RWPE2 (cell line): ENCODE results near the gene MDFIC.

ENCODE experiments used
- ATAC-seq: fragments of 200-7000 bp; cut with Tn5 transposase; 3 replicates; pipeline ENCODE4 v1.9.1; 2021; ENCODE audit warnings: low read depth
- DNase-seq: peaks from one replicate; pipeline ENCODE4 v3.0.0-alpha.2; 2020; ENCODE audit warnings: low spot score
- H3K27ac ChIP-seq: fragments of 450-650 bp; 2 replicates; pipeline ENCODE4 v1.5.1; 2017; ENCODE audit warnings: mild to moderate bottlenecking; ENCODE audit not compliant: poor library complexity, severe bottlenecking
- H3K27me3 ChIP-seq: fragments of 250-450 bp; sonication (Bioruptor Pico); 2 replicates; pipeline ENCODE4 v1.5.1; 2021; ENCODE audit warnings: mild to moderate bottlenecking, moderate library complexity; ENCODE audit not compliant: insufficient read depth, poor library complexity, severe bottlenecking
- H3K36me3 ChIP-seq: fragments of 250-450 bp; sonication (Bioruptor Pico); 2 replicates; pipeline ENCODE4 v1.5.1; 2020; ENCODE audit warnings: low read depth, mild to moderate bottlenecking, moderate library complexity
- H3K4me1 ChIP-seq: fragments of 250-450 bp; sonication (Bioruptor Pico); 2 replicates; pipeline ENCODE4 v1.5.1; 2021; ENCODE audit warnings: mild to moderate bottlenecking, moderate library complexity; ENCODE audit not compliant: insufficient read depth, poor library complexity, severe bottlenecking
- H3K4me3 ChIP-seq: fragments of 250-450 bp; sonication (Bioruptor Pico); 2 replicates; pipeline ENCODE4 v1.5.1; 2021; ENCODE audit warnings: mild to moderate bottlenecking, moderate library complexity; ENCODE audit not compliant: severe bottlenecking
- H3K9me3 ChIP-seq: fragments of 250-450 bp; sonication (Bioruptor Pico); 2 replicates; pipeline ENCODE4 v1.5.1; 2021; ENCODE audit warnings: mild to moderate bottlenecking, moderate library complexity; ENCODE audit not compliant: severe bottlenecking
- TF ChIP-seq, protein P1 (sequence below): fragments of 450-650 bp; IDR thresholded peaks from one replicate; pipeline ENCODE4 v1.5.1; 2017; ENCODE audit warnings: mild to moderate bottlenecking, moderate library complexity; ENCODE audit not compliant: poor library complexity, severe bottlenecking

The MDFIC gene

DNA sequence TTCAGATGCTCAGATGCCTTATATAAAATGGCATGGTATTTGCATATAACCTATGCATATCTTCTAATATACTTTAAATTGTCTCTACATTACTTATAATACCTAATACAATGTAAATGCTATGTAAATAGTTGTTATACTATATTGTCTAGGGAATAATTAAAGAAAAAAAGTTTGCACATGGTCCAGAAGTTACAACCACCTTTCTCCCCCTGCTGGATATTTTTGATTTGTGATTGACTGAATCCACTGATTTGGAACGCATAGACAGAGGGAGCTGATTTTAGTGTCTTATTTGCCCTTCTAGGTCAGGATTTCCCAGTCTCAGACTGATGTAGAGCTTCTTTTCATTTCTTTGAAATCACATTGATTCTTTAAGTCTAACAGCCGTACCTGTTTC lies 31.8 kb downstream of the MDFIC start:
- no peak overlapping the region for H3K4me3 ChIP-seq
- H3K9me3 ChIP-seq = no peaks in the 10 kb centered on the region
- ATAC-seq (no peak), DNase-seq (no peak)
- TF ChIP-seq, protein P1, sequence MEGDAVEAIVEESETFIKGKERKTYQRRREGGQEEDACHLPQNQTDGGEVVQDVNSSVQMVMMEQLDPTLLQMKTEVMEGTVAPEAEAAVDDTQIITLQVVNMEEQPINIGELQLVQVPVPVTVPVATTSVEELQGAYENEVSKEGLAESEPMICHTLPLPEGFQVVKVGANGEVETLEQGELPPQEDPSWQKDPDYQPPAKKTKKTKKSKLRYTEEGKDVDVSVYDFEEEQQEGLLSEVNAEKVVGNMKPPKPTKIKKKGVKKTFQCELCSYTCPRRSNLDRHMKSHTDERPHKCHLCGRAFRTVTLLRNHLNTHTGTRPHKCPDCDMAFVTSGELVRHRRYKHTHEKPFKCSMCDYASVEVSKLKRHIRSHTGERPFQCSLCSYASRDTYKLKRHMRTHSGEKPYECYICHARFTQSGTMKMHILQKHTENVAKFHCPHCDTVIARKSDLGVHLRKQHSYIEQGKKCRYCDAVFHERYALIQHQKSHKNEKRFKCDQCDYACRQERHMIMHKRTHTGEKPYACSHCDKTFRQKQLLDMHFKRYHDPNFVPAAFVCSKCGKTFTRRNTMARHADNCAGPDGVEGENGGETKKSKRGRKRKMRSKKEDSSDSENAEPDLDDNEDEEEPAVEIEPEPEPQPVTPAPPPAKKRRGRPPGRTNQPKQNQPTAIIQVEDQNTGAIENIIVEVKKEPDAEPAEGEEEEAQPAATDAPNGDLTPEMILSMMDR = peak; percentile 29
- H3K27me3 ChIP-seq = no peaks in the 10 kb centered on the region
- H3K36me3 ChIP-seq = no peaks in the 10 kb centered on the region
- H3K4me1 ChIP-seq = no peaks in the 10 kb centered on the region
- H3K27ac ChIP-seq = no peak overlapping the region

DNA sequence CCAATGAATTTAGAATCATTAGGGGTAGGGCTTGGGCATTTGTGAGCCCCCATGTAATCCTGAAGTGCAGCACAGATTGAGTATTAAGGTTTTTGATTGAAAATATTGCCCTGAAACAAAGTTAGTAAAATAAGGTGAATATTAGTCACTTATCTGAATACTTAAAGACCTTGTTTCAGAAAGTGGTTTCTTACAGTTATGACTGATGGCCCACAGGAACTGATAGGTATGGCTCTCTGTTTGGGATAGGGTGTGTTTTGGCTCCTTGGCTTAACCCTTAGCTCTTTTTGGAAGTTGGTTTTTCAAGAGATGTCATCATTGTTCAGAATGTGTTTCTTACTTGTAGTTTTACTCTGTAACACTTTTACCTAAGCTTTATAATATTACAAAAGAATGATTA lies 34.8 kb downstream of the MDFIC start:
- no peaks in the 10 kb centered on the region for H3K4me1 ChIP-seq
- H3K27ac ChIP-seq = no peak overlapping the region
- ATAC-seq (no peak), DNase-seq (no peak)
- TF ChIP-seq, protein P1 = no peak
- no peaks in the 10 kb centered on the region for H3K9me3 ChIP-seq
- H3K27me3 ChIP-seq = no peaks in the 10 kb centered on the region
- no peaks in the 10 kb centered on the region for H3K36me3 ChIP-seq
- no peak overlapping the region for H3K4me3 ChIP-seq

DNA sequence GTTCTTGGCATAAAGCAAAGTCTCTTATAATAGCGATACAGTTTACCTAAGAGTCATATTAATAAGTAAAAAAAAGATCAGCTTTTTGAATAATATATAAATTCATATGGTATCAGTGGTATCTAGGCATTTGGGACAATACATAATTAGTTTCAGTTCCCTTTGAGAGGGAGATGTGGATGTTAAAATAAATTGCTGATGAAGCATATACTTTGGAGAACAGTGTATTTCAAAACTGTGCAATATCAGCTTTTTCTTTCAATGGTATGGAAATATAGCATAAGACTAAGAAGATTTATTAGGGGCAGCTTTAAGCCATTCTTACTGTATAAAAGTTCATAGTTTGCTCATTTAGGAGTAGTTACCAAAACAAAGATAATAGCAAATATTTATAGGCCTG lies 35.5 kb downstream of the MDFIC start:
- H3K27me3 ChIP-seq = no peaks in the 10 kb centered on the region
- no peak for ATAC-seq
- no peaks in the 10 kb centered on the region for H3K36me3 ChIP-seq
- no peak for DNase-seq
- H3K4me1 ChIP-seq = no peaks in the 10 kb centered on the region
- no peak overlapping the region for H3K4me3 ChIP-seq
- H3K9me3 ChIP-seq = no peaks in the 10 kb centered on the region
- H3K27ac ChIP-seq = no peak overlapping the region
- TF ChIP-seq, protein P1 = no peak

DNA sequence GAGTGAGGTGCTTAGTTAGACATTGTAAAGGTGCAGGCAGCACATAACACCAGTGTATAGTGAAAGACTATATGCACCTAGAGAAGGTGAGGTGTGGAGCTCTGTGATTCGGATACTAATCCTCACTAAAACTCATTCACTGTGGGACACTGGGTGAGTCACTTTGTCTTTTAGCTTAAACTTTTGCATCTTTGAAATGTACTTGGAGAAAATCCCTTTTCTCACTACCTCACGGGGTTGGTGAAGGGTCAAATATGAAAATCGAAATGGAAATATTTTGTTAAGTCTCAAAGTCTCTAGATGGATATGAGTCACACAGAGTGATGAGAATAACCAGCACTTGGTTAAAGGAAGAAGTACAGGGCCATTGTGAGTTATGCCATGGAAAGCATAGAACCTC lies 38.0 kb downstream of the MDFIC start:
- no peaks in the 10 kb centered on the region for H3K27me3 ChIP-seq
- DNase-seq (no peak), ATAC-seq (no peak)
- no peak overlapping the region for H3K27ac ChIP-seq
- H3K4me3 ChIP-seq = no peak overlapping the region
- TF ChIP-seq, protein P1 = no peak
- H3K4me1 ChIP-seq = no peaks in the 10 kb centered on the region
- H3K9me3 ChIP-seq = no peaks in the 10 kb centered on the region
- no peaks in the 10 kb centered on the region for H3K36me3 ChIP-seq

DNA sequence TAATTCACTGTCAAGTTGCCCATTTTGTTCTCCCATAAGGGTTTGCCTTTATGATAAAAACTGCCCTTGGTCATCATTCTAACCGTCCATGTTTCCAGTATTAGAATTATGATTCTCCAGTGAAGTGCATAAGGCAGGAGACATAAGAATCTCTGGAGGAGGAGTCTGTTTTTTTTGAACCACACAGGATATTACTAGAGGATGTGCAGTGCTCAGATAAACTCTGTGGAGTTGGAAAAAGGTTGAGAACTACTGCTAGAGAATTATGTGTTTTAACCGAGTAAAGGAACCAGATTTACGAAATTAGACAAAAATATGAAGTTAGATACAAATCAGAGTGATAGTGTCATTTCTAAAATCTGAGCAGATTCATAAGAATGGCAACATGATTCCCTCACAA lies 40.5 kb downstream of the MDFIC start:
- Histone ChIP-seq H3K9me3 (no peaks in the 10 kb centered on the region), H3K27ac (no peak overlapping the region), H3K36me3 (no peaks in the 10 kb centered on the region), H3K4me1 (no peaks in the 10 kb centered on the region), H3K4me3 (no peak overlapping the region), H3K27me3 (no peaks in the 10 kb centered on the region)
- TF ChIP-seq, protein P1 = no peak
- DNase-seq (no peak), ATAC-seq (no peak)
